Neural progenitor cell (in vitro differentiated cells): ENCODE measurements around the gene HPRT1.

Experiments used
- CTCF ChIP-seq: fragments of 200-600 bp; sonication (generic); IDR thresholded peaks from 2 replicates; pipeline ENCODE4 v1.5.1; 2017; ENCODE audit warnings: antibody characterized with exemption, mild to moderate bottlenecking
- EZH2 ChIP-seq: fragments of 200-600 bp; sonication (generic); IDR thresholded peaks from 2 replicates; pipeline ENCODE4 v1.6.1; 2017; ENCODE audit warnings: antibody characterized with exemption, mild to moderate bottlenecking, moderate library complexity
- EZH2phosphoT487 ChIP-seq: fragments of 200-600 bp; sonication (generic); IDR thresholded peaks from 2 replicates; pipeline ENCODE4 v1.6.1; 2017; ENCODE audit warnings: antibody characterized with exemption

GRCh38 chrX:134460862-134461220 is 876 bp downstream of the HPRT1 start:
- no peak for TF ChIP-seq CTCF
- TF ChIP-seq EZH2phosphoT487, result no peak
- no peak for TF ChIP-seq EZH2
